GM21447 (cell line): Measurements from ENCODE around the gene SIVA1.

Experiments used
- ATAC-seq: cut with Tn5 transposase; IDR thresholded peaks from one replicate; pipeline ENCODE4 v1.9.1; 2021; ENCODE audit not compliant: unreplicated experiment

The SIVA1 gene

GRCh38 chr14:104752735-104753527 lies at the start of gene SIVA1:
Gene SIVA1, plus strand, starts transcription at chr14:104753147. Its CDS starts 55 bp downstream, at chr14:104753202.
- peak; percentile 87 for ATAC-seq

- ATAC-seq = no peak
These were observed 49.7 kb upstream of the SIVA1 start for GRCh38 chr14:104703269-104703668.

- ATAC-seq = no peak
These were observed 48.7 kb upstream of the SIVA1 start for GRCh38 chr14:104704252-104704651.

GRCh38 chr14:104705340-104706047 lies 47.5 kb upstream of the SIVA1 start:
- ATAC-seq = no peak

GRCh38 chr14:104706733-104707607 lies 46.0 kb upstream of the SIVA1 start:
- ATAC-seq = no peak

- no peak for ATAC-seq
These were observed 45.0 kb upstream of the SIVA1 start for GRCh38 chr14:104707608-104708595.

GRCh38 chr14:104708606-104709268 lies 44.2 kb upstream of the SIVA1 start:
- no peak for ATAC-seq

- ATAC-seq = no peak
These were observed 43.4 kb upstream of the SIVA1 start for GRCh38 chr14:104709387-104710039.

GRCh38 chr14:104710071-104710735 lies 42.7 kb upstream of the SIVA1 start:
- ATAC-seq = no peak

GRCh38 chr14:104712881-104713734 lies 39.8 kb upstream of the SIVA1 start:
- no peak for ATAC-seq

GRCh38 chr14:104714066-104714465 lies 38.9 kb upstream of the SIVA1 start:
- no peak for ATAC-seq

GRCh38 chr14:104714681-104715080 lies 38.3 kb upstream of the SIVA1 start:
- ATAC-seq = no peak

- no peak for ATAC-seq
These were observed 37.5 kb upstream of the SIVA1 start for GRCh38 chr14:104715416-104715815.

GRCh38 chr14:104715871-104716270 lies 37.1 kb upstream of the SIVA1 start:
- ATAC-seq = no peak

GRCh38 chr14:104717137-104717536 lies 35.8 kb upstream of the SIVA1 start:
- no peak for ATAC-seq

- no peak for ATAC-seq
These were observed 35.3 kb upstream of the SIVA1 start for GRCh38 chr14:104717646-104718045.

GRCh38 chr14:104718147-104718546 lies 34.8 kb upstream of the SIVA1 start:
- ATAC-seq = no peak

GRCh38 chr14:104718871-104719270 lies 34.1 kb upstream of the SIVA1 start:
- ATAC-seq = no peak
